OCI-LY7 (cell line): Measurements from ENCODE around the gene DPP10.

Experiments used
- EZH2phosphoT487 ChIP-seq: fragments of 200-600 bp; sonication (generic); IDR thresholded peaks from 2 replicates; pipeline ENCODE4 v1.6.1; 2018; ENCODE audit warnings: low read depth, borderline replicate concordance, mild to moderate bottlenecking, mixed run types, antibody characterized with exemption, low read length, moderate library complexity, mixed read lengths
- TF ChIP-seq, protein P1 (sequence below): fragments of 200-600 bp; sonication (generic); conservative IDR thresholded peaks from 2 replicates; pipeline ENCODE4 v1.5.1; 2014; ENCODE audit warnings: mild to moderate bottlenecking, antibody characterized with exemption, low read length, moderate library complexity, mixed read lengths

DNA sequence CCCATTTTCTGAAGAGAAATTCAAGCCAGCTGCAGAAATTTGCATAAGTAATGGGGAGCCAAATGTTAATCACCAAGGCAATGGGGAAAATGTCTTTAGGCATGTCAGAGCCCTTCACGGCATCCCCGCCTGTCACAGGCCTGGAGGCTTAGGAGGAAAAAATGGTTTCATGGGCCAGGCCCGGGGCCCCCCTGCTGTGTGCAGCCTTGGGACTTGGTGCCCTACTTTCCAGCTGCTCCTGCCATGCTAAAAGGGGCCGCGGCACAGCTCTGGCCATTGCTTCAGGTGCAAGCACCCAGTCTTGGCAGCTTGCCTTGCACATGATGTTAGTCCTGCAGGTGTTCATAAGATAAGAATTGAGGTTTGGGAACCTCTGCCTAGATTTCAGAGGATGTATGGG is 1235.7 kb downstream of the DPP10 start:
- TF ChIP-seq EZH2phosphoT487, result no peak
- TF ChIP-seq, protein P1, sequence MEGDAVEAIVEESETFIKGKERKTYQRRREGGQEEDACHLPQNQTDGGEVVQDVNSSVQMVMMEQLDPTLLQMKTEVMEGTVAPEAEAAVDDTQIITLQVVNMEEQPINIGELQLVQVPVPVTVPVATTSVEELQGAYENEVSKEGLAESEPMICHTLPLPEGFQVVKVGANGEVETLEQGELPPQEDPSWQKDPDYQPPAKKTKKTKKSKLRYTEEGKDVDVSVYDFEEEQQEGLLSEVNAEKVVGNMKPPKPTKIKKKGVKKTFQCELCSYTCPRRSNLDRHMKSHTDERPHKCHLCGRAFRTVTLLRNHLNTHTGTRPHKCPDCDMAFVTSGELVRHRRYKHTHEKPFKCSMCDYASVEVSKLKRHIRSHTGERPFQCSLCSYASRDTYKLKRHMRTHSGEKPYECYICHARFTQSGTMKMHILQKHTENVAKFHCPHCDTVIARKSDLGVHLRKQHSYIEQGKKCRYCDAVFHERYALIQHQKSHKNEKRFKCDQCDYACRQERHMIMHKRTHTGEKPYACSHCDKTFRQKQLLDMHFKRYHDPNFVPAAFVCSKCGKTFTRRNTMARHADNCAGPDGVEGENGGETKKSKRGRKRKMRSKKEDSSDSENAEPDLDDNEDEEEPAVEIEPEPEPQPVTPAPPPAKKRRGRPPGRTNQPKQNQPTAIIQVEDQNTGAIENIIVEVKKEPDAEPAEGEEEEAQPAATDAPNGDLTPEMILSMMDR, result no peak
